Stimulated activated CD4-positive, alpha-beta T cell treated with anti-CD3 and anti-CD28 coated beads, Interleukin-12 subunit alpha, Interleukin-12 subunit beta, amount 100 ng/mL, for 4 hours (primary cell): Measurements from ENCODE around the gene MRPL42.

ENCODE experiments used
- DNase-seq: peaks from one replicate; pipeline ENCODE4 v3.0.0-alpha.2; 2020

The MRPL42 gene

GRCh38 chr12:93500667-93501066 is 33.4 kb downstream of the MRPL42 start:
- no peak for DNase-seq

- DNase-seq, result peak; percentile 54
Observed at GRCh38 chr12:93502802-93503623, 35.7 kb downstream of the MRPL42 start.

- no peak for DNase-seq
Observed at GRCh38 chr12:93507165-93507564, 39.9 kb downstream of the MRPL42 start.

GRCh38 chr12:93509506-93509905 is 42.2 kb downstream of the MRPL42 start:
- no peak for DNase-seq

GRCh38 chr12:93514853-93515252 is 47.5 kb downstream of the MRPL42 start:
- DNase-seq, result no peak

- DNase-seq, result no peak
Observed at GRCh38 chr12:93518725-93519124, 51.4 kb downstream of the MRPL42 start.

- no peak for DNase-seq
Observed at GRCh38 chr12:93519859-93520258, 52.5 kb downstream of the MRPL42 start.

- DNase-seq, result no peak
Observed at GRCh38 chr12:93520454-93520853, 53.1 kb downstream of the MRPL42 start.

- DNase-seq, result no peak
Observed at GRCh38 chr12:93521225-93522080, 54.1 kb downstream of the MRPL42 start.

- DNase-seq, result no peak
Observed at GRCh38 chr12:93524386-93525133, 57.2 kb downstream of the MRPL42 start.

- no peak for DNase-seq
Observed at GRCh38 chr12:93526786-93527428, 59.6 kb downstream of the MRPL42 start.

GRCh38 chr12:93530358-93530757 is 63.0 kb downstream of the MRPL42 start:
- DNase-seq, result no peak

- DNase-seq, result no peak
Observed at GRCh38 chr12:93533310-93533709, 66.0 kb downstream of the MRPL42 start.

- DNase-seq, result no peak
Observed at GRCh38 chr12:93536111-93536765, 68.9 kb downstream of the MRPL42 start.

GRCh38 chr12:93536766-93537488 is 69.6 kb downstream of the MRPL42 start:
- DNase-seq, result no peak

GRCh38 chr12:93537769-93538168 is 70.5 kb downstream of the MRPL42 start:
- DNase-seq, result no peak

GRCh38 chr12:93539821-93540220 is 72.5 kb downstream of the MRPL42 start:
- no peak for DNase-seq

- DNase-seq, result no peak
Observed at GRCh38 chr12:93540466-93540865, 73.2 kb downstream of the MRPL42 start.

- no peak for DNase-seq
Observed at GRCh38 chr12:93541578-93542225, 74.4 kb downstream of the MRPL42 start.

- DNase-seq, result no peak
Observed at GRCh38 chr12:93547778-93548177, 80.5 kb downstream of the MRPL42 start.

GRCh38 chr12:93549174-93549573 is 81.9 kb downstream of the MRPL42 start:
- DNase-seq, result no peak
